SK-N-SH (cell line): ENCODE data around the gene DNAH10. TPM values are rescaled to one million over a fixed set of nuclear protein-coding genes. Genes with fewer than 3 reads are reported as not detected.

Source experiments
- CTCF ChIA-PET: fragments of 300-600, 350-600 bp; formaldehyde crosslinking; extraction: SDS; loops from one replicate; lab custom pipeline; 2021; lab: Yijun Ruan, JAX
- POLR2A ChIA-PET: fragments of 350-600 bp; sonication (Branson Sonifier 250); formaldehyde crosslinking; extraction: SDS; loops from one replicate; lab custom pipeline; 2020; ENCODE audit warnings: antibody characterized with exemption, inconsistent platforms; lab: Yijun Ruan, JAX
- DNase-seq: peaks from one replicate; pipeline ENCODE4 v3.0.0; 2012
- H2AFZ ChIP-seq: fragments of 200-600 bp; sonication (generic); 2 replicates; pipeline ENCODE4 v1.8.1; 2016; ENCODE audit warnings: antibody characterized with exemption, mild to moderate bottlenecking, low read depth
- H3F3A ChIP-seq: fragments of 200-600 bp; sonication (generic); replicated peaks from 2 replicates; pipeline ENCODE3; 2016; ENCODE audit warnings: antibody characterized with exemption, mild to moderate bottlenecking; ENCODE audit not compliant: insufficient read depth
- H3K27ac ChIP-seq, 2 experiments: fragments of 200-500 bp in 1 of 2; fragments of 200-600 bp in 1 of 2; sonication (Bioruptor generic) in 1 of 2; sonication (generic), shearing (Covaris generic) in 1 of 2; 2 replicates each; pipeline versions ENCODE4 v1.5.1 to v1.6.1; 2014 to 2016; ENCODE audit warnings: low read depth in 2 of 2, inconsistent platforms in 1 of 2, low read length in 1 of 2, mild to moderate bottlenecking in 1 of 2, mixed read lengths in 1 of 2
- H3K27me3 ChIP-seq: fragments of 200-600 bp; sonication (generic), shearing (Covaris generic); 2 replicates; pipeline ENCODE4 v1.6.1; 2016; ENCODE audit warnings: mixed run types; ENCODE audit not compliant: insufficient read depth
- H3K36me3 ChIP-seq, 2 experiments: fragments of 200-500 bp in 1 of 2; fragments of 200-600 bp in 1 of 2; sonication (Bioruptor generic) in 1 of 2; sonication (generic) in 1 of 2; replicated peaks in 1 of 2; 2 replicates each; pipeline versions ENCODE3 to v1.5.1; 2014 to 2016; ENCODE audit warnings: low read length in 1 of 2, mild to moderate bottlenecking in 1 of 2; ENCODE audit not compliant: insufficient read depth in 2 of 2, control insufficient read depth in 1 of 2
- H3K4me1 ChIP-seq, 2 experiments: fragments of 200-500 bp in 1 of 2; fragments of 200-600 bp in 1 of 2; sonication (Bioruptor generic) in 1 of 2; sonication (generic), shearing (Covaris generic) in 1 of 2; 2 replicates each; pipeline versions ENCODE4 v1.5.1 to v1.6.1; 2014 to 2016; ENCODE audit warnings: low read depth in 1 of 2, low read length in 1 of 2, mixed run types in 1 of 2; ENCODE audit not compliant: insufficient read depth in 2 of 2, control insufficient read depth in 1 of 2
- H3K4me2 ChIP-seq: fragments of 200-600 bp; sonication (generic), shearing (Covaris generic); 2 replicates; pipeline ENCODE4 v1.6.1; 2017; ENCODE audit warnings: mixed run types
- H3K4me3 ChIP-seq, 2 experiments: fragments of 200-500 bp in 1 of 2; fragments of 200-600 bp in 1 of 2; sonication (Bioruptor generic) in 1 of 2; sonication (generic), shearing (Covaris generic) in 1 of 2; 2 replicates each; pipeline versions ENCODE4 v1.5.1 to v1.8.1; 2014 to 2016; ENCODE audit warnings: low read depth in 2 of 2, inconsistent platforms in 1 of 2, low read length in 1 of 2, mild to moderate bottlenecking in 1 of 2, mixed read lengths in 1 of 2, moderate library complexity in 1 of 2
- H3K79me2 ChIP-seq: fragments of 200-600 bp; sonication (generic); 2 replicates; pipeline ENCODE4 v1.8.1; 2017; ENCODE audit warnings: mild to moderate bottlenecking; ENCODE audit not compliant: insufficient read depth
- H3K9ac ChIP-seq: fragments of 200-600 bp; sonication (generic); 2 replicates; pipeline ENCODE4 v1.6.1; 2017; ENCODE audit warnings: mixed run types
- H3K9me2 ChIP-seq: fragments of 200-600 bp; sonication (generic); 2 replicates; pipeline ENCODE4 v1.6.1; 2017; ENCODE audit warnings: mixed run types
- H3K9me3 ChIP-seq: fragments of 200-600 bp; sonication (generic); 2 replicates; pipeline ENCODE4 v1.6.1; 2017; ENCODE audit warnings: mixed run types, mild to moderate bottlenecking, moderate library complexity
- H4K20me1 ChIP-seq: fragments of 200-600 bp; sonication (generic); 2 replicates; pipeline ENCODE4 v1.6.1; 2017; ENCODE audit warnings: mild to moderate bottlenecking, mixed run types; ENCODE audit not compliant: insufficient read depth
- CHD2 ChIP-seq: fragments of 150-350 bp; IDR thresholded peaks from 2 replicates; pipeline ENCODE4 v1.6.1; 2018; ENCODE audit warnings: low read length; ENCODE audit not compliant: partially characterized antibody
- EP300 ChIP-seq, 2 experiments: IDR thresholded peaks; 2 replicates each; pipeline versions ENCODE4 v1.4.0 to v1.6.1; 2012; ENCODE audit warnings: borderline replicate concordance in 1 of 2, low read depth in 1 of 2, low read length in 1 of 2
- FOSL2 ChIP-seq: IDR thresholded peaks from 2 replicates; pipeline ENCODE4 v1.4.0; 2012; ENCODE audit warnings: low read depth, mild to moderate bottlenecking, moderate library complexity, borderline replicate concordance
- FOXJ3 ChIP-seq: sonication (generic); formaldehyde crosslinking; IDR thresholded peaks from 2 replicates; pipeline ENCODE4 v1.5.1; 2020; ENCODE audit warnings: mild to moderate bottlenecking, missing genetic modification reagents
- GABPA ChIP-seq: IDR thresholded peaks from 2 replicates; pipeline ENCODE4 v1.4.0; 2012; ENCODE audit warnings: low read depth, mild to moderate bottlenecking
- IRF3 ChIP-seq: fragments of 150-350 bp; IDR thresholded peaks from 2 replicates; pipeline ENCODE4 v1.6.1; 2016; ENCODE audit warnings: mild to moderate bottlenecking, low read depth, low read length
- JUND ChIP-seq: IDR thresholded peaks from 2 replicates; pipeline ENCODE4 v1.4.0; 2012
- NFIC ChIP-seq: IDR thresholded peaks from 2 replicates; pipeline ENCODE4 v1.4.0; 2012; ENCODE audit warnings: borderline replicate concordance
- NRF1 ChIP-seq: IDR thresholded peaks from 2 replicates; pipeline ENCODE4 v1.6.1; 2012; ENCODE audit warnings: low read depth, mild to moderate bottlenecking, low read length
- POLR2AphosphoS5 ChIP-seq: IDR thresholded peaks from 2 replicates; pipeline ENCODE4 v1.6.1; 2012; ENCODE audit warnings: low read depth, low read length
- RFX5 ChIP-seq: IDR thresholded peaks from 2 replicates; pipeline ENCODE4 v1.6.1; 2012; ENCODE audit warnings: mild to moderate bottlenecking, improper control_type of control experiment, low read length
- RXRA ChIP-seq: IDR thresholded peaks from 2 replicates; pipeline ENCODE4 v1.4.0; 2012; ENCODE audit warnings: low read depth, mild to moderate bottlenecking, borderline replicate concordance
- SIN3A ChIP-seq: IDR thresholded peaks from 2 replicates; pipeline ENCODE4 v1.6.1; 2012; ENCODE audit warnings: low read depth, mild to moderate bottlenecking, low read length, moderate library complexity, borderline replicate concordance
- SMC3 ChIP-seq: IDR thresholded peaks from 2 replicates; pipeline ENCODE4 v1.6.1; 2012; ENCODE audit warnings: low read depth, low read length, improper control_type of control experiment
- TEAD4 ChIP-seq: IDR thresholded peaks from 2 replicates; pipeline ENCODE4 v1.4.0; 2012; ENCODE audit warnings: mild to moderate bottlenecking, borderline replicate concordance; ENCODE audit not compliant: insufficient read depth
- WGBS: methylation state at CpG from one replicate; pipeline ENCODE4 v1.1.6; 2017; ENCODE audit warnings: low lambda C conversion rate; 5-methylcytosine and 5-hydroxymethylcytosine counted together
- polyA plus RNA-seq, 3 experiments: library from polyadenylated mRNA; depleted of rRNA; stranded (reverse); fragments of >200 nt; gene quantifications; 2 replicates each; pipeline ENCODE4 v1.2.3, GENCODE V29; 2012
- TF ChIP-seq, protein P1 (sequence below): IDR thresholded peaks from 2 replicates; pipeline ENCODE4 v1.6.1; 2012; ENCODE audit warnings: mild to moderate bottlenecking, low read depth, low read length, moderate library complexity
- TF ChIP-seq, protein P2 (sequence below): IDR thresholded peaks from 2 replicates; pipeline ENCODE4 v1.4.0; 2012; ENCODE audit warnings: low read depth, borderline replicate concordance
- TF ChIP-seq, protein P3 (sequence below): IDR thresholded peaks from 2 replicates; pipeline ENCODE4; 2012

DNAH10 gene
- polyA plus RNA-seq, 1 of the 3 experiments (the other 2 are of a cell fraction) = 0.13 TPM

DNA sequence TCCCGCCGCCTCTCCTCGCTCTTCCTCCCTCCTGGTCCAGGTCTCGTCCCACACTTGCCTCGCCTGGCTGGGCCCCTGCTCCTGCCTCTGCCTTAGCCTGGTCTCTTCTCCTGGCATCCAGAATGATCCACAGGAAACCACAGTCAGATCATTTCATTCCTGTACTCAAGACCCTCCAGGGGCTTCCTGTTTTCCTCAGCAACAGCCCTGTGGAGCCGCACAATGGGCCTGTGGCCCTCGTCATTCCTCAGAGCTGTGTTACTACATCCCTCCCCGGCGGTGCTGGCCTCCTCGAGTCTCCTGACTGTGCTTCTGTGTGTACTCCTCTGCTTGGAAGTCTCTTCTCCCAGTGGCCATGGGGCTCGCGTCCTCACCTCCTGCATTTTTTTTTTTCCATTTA lies 29.9 kb upstream of the DNAH10 start (continued):
- TF ChIP-seq, protein P1, sequence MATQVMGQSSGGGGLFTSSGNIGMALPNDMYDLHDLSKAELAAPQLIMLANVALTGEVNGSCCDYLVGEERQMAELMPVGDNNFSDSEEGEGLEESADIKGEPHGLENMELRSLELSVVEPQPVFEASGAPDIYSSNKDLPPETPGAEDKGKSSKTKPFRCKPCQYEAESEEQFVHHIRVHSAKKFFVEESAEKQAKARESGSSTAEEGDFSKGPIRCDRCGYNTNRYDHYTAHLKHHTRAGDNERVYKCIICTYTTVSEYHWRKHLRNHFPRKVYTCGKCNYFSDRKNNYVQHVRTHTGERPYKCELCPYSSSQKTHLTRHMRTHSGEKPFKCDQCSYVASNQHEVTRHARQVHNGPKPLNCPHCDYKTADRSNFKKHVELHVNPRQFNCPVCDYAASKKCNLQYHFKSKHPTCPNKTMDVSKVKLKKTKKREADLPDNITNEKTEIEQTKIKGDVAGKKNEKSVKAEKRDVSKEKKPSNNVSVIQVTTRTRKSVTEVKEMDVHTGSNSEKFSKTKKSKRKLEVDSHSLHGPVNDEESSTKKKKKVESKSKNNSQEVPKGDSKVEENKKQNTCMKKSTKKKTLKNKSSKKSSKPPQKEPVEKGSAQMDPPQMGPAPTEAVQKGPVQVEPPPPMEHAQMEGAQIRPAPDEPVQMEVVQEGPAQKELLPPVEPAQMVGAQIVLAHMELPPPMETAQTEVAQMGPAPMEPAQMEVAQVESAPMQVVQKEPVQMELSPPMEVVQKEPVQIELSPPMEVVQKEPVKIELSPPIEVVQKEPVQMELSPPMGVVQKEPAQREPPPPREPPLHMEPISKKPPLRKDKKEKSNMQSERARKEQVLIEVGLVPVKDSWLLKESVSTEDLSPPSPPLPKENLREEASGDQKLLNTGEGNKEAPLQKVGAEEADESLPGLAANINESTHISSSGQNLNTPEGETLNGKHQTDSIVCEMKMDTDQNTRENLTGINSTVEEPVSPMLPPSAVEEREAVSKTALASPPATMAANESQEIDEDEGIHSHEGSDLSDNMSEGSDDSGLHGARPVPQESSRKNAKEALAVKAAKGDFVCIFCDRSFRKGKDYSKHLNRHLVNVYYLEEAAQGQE = no peak
- TF ChIP-seq NRF1 (no peak), SMC3 (no peak), GABPA (no peak), NFIC (no peak), TEAD4 (no peak)
- TF ChIP-seq, protein P2, sequence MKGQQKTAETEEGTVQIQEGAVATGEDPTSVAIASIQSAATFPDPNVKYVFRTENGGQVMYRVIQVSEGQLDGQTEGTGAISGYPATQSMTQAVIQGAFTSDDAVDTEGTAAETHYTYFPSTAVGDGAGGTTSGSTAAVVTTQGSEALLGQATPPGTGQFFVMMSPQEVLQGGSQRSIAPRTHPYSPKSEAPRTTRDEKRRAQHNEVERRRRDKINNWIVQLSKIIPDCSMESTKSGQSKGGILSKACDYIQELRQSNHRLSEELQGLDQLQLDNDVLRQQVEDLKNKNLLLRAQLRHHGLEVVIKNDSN = no peak

DNA sequence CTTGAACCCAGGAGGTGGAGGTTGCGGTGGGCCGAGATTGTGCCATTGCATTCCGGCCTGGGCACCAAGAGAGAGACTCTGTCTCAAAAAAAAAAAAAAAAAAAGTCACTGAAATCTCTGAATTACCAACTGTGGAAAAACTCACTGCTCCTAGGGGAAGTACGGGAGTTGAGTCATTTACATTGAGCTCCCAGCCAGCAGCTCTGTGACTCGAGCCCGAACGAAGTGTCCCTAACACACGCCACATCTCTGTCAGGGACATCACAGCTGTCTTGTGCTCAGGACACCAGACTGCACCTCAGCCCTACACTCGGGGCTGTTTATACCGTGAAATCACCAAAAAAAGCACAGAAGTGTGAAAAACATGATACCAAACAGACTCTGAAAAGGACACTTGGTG lies 28.9 kb upstream of the DNAH10 start:
- Histone ChIP-seq H3K9me3 (no peaks in the 10 kb centered on the region), H3K4me3 (no peak overlapping the region), H3K4me2 (no peak overlapping the region), H3F3A (no peaks in the 10 kb centered on the region), H3K79me2 (no peaks in the 10 kb centered on the region), H3K9ac (no peak overlapping the region), H2AFZ (no peak overlapping the region), H3K27me3 (no peaks in the 10 kb centered on the region), H3K4me1 (no peaks in the 10 kb centered on the region), H3K27ac (no peak overlapping the region), H3K36me3 (peaks cover 27 to 56% of the 10 kb centered on the region in 2 experiments), H3K9me2 (no peaks in the 10 kb centered on the region), H4K20me1 (no peaks in the 10 kb centered on the region)
- ChIA-PET CTCF (no interaction called here), POLR2A (no interaction called here)
- WGBS = 82% methylated on average over 10 of the region's 10 CpGs
- DNase-seq = no peak
- TF ChIP-seq, protein P1 = no peak
- TF ChIP-seq NRF1 = no peak
- TF ChIP-seq, protein P3, sequence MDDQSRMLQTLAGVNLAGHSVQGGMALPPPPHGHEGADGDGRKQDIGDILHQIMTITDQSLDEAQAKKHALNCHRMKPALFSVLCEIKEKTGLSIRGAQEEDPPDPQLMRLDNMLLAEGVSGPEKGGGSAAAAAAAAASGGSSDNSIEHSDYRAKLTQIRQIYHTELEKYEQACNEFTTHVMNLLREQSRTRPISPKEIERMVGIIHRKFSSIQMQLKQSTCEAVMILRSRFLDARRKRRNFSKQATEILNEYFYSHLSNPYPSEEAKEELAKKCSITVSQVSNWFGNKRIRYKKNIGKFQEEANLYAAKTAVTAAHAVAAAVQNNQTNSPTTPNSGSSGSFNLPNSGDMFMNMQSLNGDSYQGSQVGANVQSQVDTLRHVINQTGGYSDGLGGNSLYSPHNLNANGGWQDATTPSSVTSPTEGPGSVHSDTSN = no peak
- no peak for TF ChIP-seq IRF3
- no peak for TF ChIP-seq RFX5
- no peak for TF ChIP-seq POLR2AphosphoS5
- TF ChIP-seq RXRA = no peak
- TF ChIP-seq FOSL2 = no peak
- no peak for TF ChIP-seq SIN3A
- TF ChIP-seq, protein P2 = no peak
- TF ChIP-seq FOXJ3 = no peak
- TF ChIP-seq JUND = no peak
- TF ChIP-seq EP300 (IDR thresholded peaks at IDR 0.05; ENCODE audit: borderline replicate concordance in 1 of 2, low read depth in 1 of 2, low read length in 1 of 2) = no peak
- no peak for TF ChIP-seq NFIC
- no peak for TF ChIP-seq CHD2
